Gastroesophageal sphincter (tissue), 4 donors: ENCODE data around the gene ROR2. TPM values are rescaled to one million over a fixed set of nuclear protein-coding genes. Genes with fewer than 3 reads are reported as not detected.

Source experiments
- ATAC-seq: fragments of 150-250 bp; one replicate; pipeline ENCODE4 v1.9.1; 2016; ENCODE audit warnings: mild to moderate bottlenecking, moderate library complexity
- H3K27ac ChIP-seq, 4 donors: fragments of 200-600 bp; sonication (generic) in 3 of 4; 1 replicate in 3 of 4; 2 replicates in 1 of 4; pipeline ENCODE4 v1.5.1; 2016 to 2019
- H3K27me3 ChIP-seq: fragments of 200-600 bp; sonication (generic); one replicate; pipeline ENCODE4 v1.5.1; 2019
- H3K36me3 ChIP-seq, 2 donors: fragments of 200-600 bp; sonication (generic); one replicate each; pipeline ENCODE4 v1.5.1; 2019; ENCODE audit warnings: control low read depth in 1 of 2
- H3K4me1 ChIP-seq, 3 donors: fragments of 200-600 bp; sonication (generic); 1 replicate in 2 of 3; 2 replicates in 1 of 3; pipeline ENCODE4 v1.5.1; 2016 to 2019; ENCODE audit warnings: control low read depth in 2 of 3
- H3K4me3 ChIP-seq, 2 donors: fragments of 200-600 bp; sonication (generic); one replicate each; pipeline ENCODE4 v1.5.1; 2019; ENCODE audit warnings: mild to moderate bottlenecking in 1 of 2, moderate library complexity in 1 of 2
- H3K9me3 ChIP-seq, 3 donors: fragments of 200-600 bp; sonication (generic); one replicate each; pipeline ENCODE4 v1.5.1; 2017 to 2019; ENCODE audit warnings: control low read depth in 2 of 3
- EP300 ChIP-seq: sonication (generic); formaldehyde crosslinking; IDR thresholded peaks from one replicate; pipeline ENCODE4 v1.6.1; 2017; ENCODE audit warnings: antibody characterized with exemption, mild to moderate bottlenecking
- POLR2A ChIP-seq, 2 donors: fragments of 450-650 bp; IDR thresholded peaks; one replicate each; pipeline ENCODE4 v1.6.1; 2017; ENCODE audit warnings: antibody characterized with exemption in 2 of 2, mild to moderate bottlenecking in 2 of 2, moderate library complexity in 1 of 2
- POLR2AphosphoS5 ChIP-seq: sonication (generic); formaldehyde crosslinking; IDR thresholded peaks from one replicate; pipeline ENCODE4 v1.6.1; 2017; ENCODE audit warnings: antibody characterized with exemption
- WGBS, 2 donors: methylation state at CpG; one replicate each; pipeline ENCODE4 v1.1.5; 2018; ENCODE audit warnings: low coverage in 1 of 2; 5-methylcytosine and 5-hydroxymethylcytosine counted together
- total RNA-seq, 4 donors: library from RNA; depleted of rRNA; stranded (reverse); fragments of >200 nt; gene quantifications; one replicate each; pipeline ENCODE4 v1.1.0, GENCODE V29; 2016
- TF ChIP-seq, protein P1 (sequence below), 4 experiments: fragments of 200-600 bp in 2 of 4; fragments of 450-650 bp in 2 of 4; sonication (generic) in 1 of 4; IDR thresholded peaks; one replicate each; pipeline ENCODE4 v1.5.1; 2017 to 2019; ENCODE audit warnings: antibody characterized with exemption in 4 of 4, mild to moderate bottlenecking in 2 of 4, moderate library complexity in 2 of 4

Gene ROR2
- total RNA-seq, 4 donors from 2014 or later: 40.8 to 69.1 (median 63.2) TPM

DNA sequence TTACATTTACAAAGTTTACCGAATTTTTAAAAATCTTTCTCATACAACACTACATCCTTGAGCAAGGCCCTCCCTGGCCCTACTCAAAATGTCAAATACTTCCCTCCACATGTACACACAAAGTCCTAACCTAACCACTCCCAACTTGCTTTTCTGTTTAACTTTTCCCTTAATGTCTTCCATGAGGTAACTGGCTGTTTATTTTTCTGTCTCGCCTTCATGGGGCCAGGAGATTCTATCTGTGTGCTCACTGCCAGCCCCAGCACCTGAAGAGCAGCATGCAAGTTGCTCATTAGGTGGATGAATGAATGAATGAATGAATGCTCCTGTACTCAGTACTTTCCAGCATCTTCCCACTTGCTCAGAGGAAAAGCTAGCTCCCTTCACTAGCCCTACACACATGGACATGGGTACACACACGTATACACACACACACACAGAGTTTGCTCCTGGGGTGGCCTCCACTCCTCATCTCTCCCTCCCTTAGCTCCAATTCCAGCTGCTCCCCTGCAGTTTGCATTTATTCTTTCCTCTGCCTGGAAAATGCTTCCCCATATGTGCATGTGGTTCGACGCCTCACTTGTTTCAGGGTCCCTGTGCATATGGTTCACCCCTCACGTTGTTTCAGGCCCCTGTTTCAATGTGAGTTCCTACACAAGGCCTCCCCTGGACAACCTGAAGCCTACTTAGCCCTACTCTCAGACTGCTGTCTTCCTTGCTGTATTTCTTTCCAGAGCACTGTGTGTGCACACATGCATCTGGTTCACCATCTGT is 165.2 kb downstream of the ROR2 start:
- 73 to 74% methylated on average over 5 to 6 of the region's 6 CpGs for WGBS, 2 donors
- no peaks in the 10 kb centered on the region for H3K36me3 ChIP-seq
- H3K9me3 ChIP-seq: no peaks in the 10 kb centered on the region
- no peaks in the 10 kb centered on the region for H3K27me3 ChIP-seq
- no peak overlapping the region for H3K4me3 ChIP-seq
- no peak for ATAC-seq
- H3K27ac ChIP-seq: peak overlapping the region in 3 of 4 donors; percentile 73 to 83 (median 74)
- H3K4me1 ChIP-seq: peaks cover 5 to 76% (median 16%) of the 10 kb centered on the region in 3 donors
- TF ChIP-seq POLR2AphosphoS5 (no peak), EP300 (no peak), POLR2A (IDR thresholded peaks at IDR 0.05) (no peak)
- TF ChIP-seq, protein P1, sequence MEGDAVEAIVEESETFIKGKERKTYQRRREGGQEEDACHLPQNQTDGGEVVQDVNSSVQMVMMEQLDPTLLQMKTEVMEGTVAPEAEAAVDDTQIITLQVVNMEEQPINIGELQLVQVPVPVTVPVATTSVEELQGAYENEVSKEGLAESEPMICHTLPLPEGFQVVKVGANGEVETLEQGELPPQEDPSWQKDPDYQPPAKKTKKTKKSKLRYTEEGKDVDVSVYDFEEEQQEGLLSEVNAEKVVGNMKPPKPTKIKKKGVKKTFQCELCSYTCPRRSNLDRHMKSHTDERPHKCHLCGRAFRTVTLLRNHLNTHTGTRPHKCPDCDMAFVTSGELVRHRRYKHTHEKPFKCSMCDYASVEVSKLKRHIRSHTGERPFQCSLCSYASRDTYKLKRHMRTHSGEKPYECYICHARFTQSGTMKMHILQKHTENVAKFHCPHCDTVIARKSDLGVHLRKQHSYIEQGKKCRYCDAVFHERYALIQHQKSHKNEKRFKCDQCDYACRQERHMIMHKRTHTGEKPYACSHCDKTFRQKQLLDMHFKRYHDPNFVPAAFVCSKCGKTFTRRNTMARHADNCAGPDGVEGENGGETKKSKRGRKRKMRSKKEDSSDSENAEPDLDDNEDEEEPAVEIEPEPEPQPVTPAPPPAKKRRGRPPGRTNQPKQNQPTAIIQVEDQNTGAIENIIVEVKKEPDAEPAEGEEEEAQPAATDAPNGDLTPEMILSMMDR (IDR thresholded peaks at IDR 0.05): no peak

DNA sequence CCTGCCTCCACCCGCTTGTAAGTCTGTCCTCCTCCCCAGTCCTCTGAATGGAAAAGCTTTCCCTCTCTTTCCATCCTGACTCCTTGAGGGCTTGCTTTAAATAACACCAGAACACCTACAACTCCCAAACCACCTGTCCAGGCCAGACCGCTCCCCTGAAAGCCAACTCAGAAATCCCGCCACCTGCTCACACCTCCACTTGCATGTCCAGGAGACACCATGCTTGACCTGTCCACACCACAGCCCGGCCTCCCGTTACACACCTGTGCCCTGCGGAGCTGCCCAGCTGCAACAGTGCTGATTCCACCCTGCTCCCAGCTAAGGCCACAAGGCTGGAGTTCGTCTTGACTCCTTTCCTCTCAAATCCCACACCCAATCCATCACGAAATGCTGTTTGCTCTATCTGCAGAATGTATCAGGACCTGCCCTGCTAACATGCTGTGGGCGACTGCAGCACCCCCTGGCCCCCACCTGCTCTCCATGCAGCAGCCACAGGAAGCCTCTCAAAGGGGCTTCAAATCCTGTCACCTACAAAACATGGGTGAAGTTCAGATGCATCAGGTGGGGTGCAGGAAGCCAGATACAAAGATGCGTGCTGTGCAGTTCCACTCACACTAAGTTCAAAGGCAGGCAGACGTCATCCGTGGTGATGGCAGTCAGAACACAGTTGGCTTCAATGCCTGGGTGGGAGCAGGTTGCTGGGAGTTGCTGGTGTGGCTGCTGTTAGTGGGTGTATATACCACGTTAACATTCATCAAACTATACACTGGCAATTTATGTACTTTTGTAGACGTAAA is 166.0 kb downstream of the ROR2 start:
- TF ChIP-seq EP300: no peak
- no peak for TF ChIP-seq POLR2A (IDR thresholded peaks at IDR 0.05)
- TF ChIP-seq, protein P1 (IDR thresholded peaks at IDR 0.05): no peak
- no peak for TF ChIP-seq POLR2AphosphoS5
- peak; percentile 5 for ATAC-seq
- Histone ChIP-seq H3K9me3 (no peaks in the 10 kb centered on the region), H3K27me3 (no peaks in the 10 kb centered on the region), H3K27ac (peak overlapping the region in 3 of 4 donors; percentile 73 to 83 (median 74)), H3K4me1 (peaks cover 5 to 81% (median 16%) of the 10 kb centered on the region in 3 donors), H3K36me3 (no peaks in the 10 kb centered on the region), H3K4me3 (no peak overlapping the region)
- WGBS, 2 donors: 38 to 51% methylated on average over 9 to 10 of the region's 14 CpGs

- peak overlapping the region; percentile 45 to 83 (median 74) for H3K27ac ChIP-seq
Observed at GRCh38 chr9:91783411-91783810, 166.6 kb downstream of the ROR2 start.

GRCh38 chr9:91782708-91783214 is 167.3 kb downstream of the ROR2 start:
- 78 to 93% methylated on average over 3 to 5 of the region's 5 CpGs for WGBS, 2 donors
- Histone ChIP-seq H3K27me3 (no peaks in the 10 kb centered on the region), H3K4me1 (peaks cover 5 to 89% (median 16%) of the 10 kb centered on the region in 3 donors), H3K36me3 (no peaks in the 10 kb centered on the region), H3K27ac (peak overlapping the region; percentile 45 to 83 (median 74)), H3K9me3 (no peaks in the 10 kb centered on the region), H3K4me3 (no peak overlapping the region)
- no peak for TF ChIP-seq EP300
- TF ChIP-seq POLR2AphosphoS5: no peak
- TF ChIP-seq POLR2A (IDR thresholded peaks at IDR 0.05): no peak
- TF ChIP-seq, protein P1 (IDR thresholded peaks at IDR 0.05): no peak
- no peak for ATAC-seq

More at GRCh38 chr9:91783411-91783810, 166.6 kb downstream of the ROR2 start:
- Histone ChIP-seq H3K27me3 (no peaks in the 10 kb centered on the region), H3K36me3 (no peaks in the 10 kb centered on the region), H3K4me1 (peaks cover 5 to 82% (median 16%) of the 10 kb centered on the region in 3 donors), H3K4me3 (no peak overlapping the region), H3K9me3 (no peaks in the 10 kb centered on the region)
- 66% methylated on average over 2 to 6 of the region's 6 CpGs for WGBS, 2 donors
- ATAC-seq: peak; percentile 77
- TF ChIP-seq EP300: no peak
- TF ChIP-seq, protein P1 (IDR thresholded peaks at IDR 0.05): no peak
- TF ChIP-seq POLR2A (IDR thresholded peaks at IDR 0.05): no peak
- TF ChIP-seq POLR2AphosphoS5: peak; percentile 89
